Keratinocyte (primary cell): ENCODE measurements around the gene ANXA1. TPM values are rescaled to one million over a fixed set of nuclear protein-coding genes. Genes with fewer than 3 reads are reported as not detected.

Source experiments
- DNase-seq: peaks from one replicate; pipeline ENCODE4 v3.0.0-alpha.2; 2011; ENCODE audit warnings: low read depth, missing footprints, low spot score
- FAIRE-seq: peaks from 2 replicates; lab custom pipeline; 2011; peaks lifted over from hg19 to GRCh38; lab: Jason Lieb, UNC
- H2AFZ ChIP-seq: 2 replicates; pipeline ENCODE4 v1.6.0; 2012; ENCODE audit warnings: low read length, control low read depth, inconsistent platforms; ENCODE audit not compliant: control insufficient read depth
- H3K27ac ChIP-seq: 2 replicates; pipeline ENCODE4 v1.5.1; 2011; ENCODE audit warnings: low read length; ENCODE audit not compliant: control insufficient read depth, insufficient read depth
- H3K27me3 ChIP-seq: 3 replicates; pipeline ENCODE4 v1.6.0; 2011; ENCODE audit warnings: low read length; ENCODE audit not compliant: control insufficient read depth, insufficient read depth; ENCODE audit errors: extremely low read depth
- H3K36me3 ChIP-seq, 2 experiments: 2 replicates in 1 of 2; 3 replicates in 1 of 2; pipeline ENCODE4 v1.5.1; 2011; ENCODE audit warnings: low read length in 2 of 2, mild to moderate bottlenecking in 1 of 2; ENCODE audit not compliant: control insufficient read depth in 2 of 2, insufficient read depth in 2 of 2; ENCODE audit errors: extremely low read depth in 1 of 2
- H3K4me1 ChIP-seq: 3 replicates; pipeline ENCODE4 v1.5.1; 2011; ENCODE audit warnings: low read length; ENCODE audit not compliant: control insufficient read depth, insufficient read depth; ENCODE audit errors: extremely low read depth
- H3K4me2 ChIP-seq: 3 replicates; pipeline ENCODE4 v1.6.0; 2011; ENCODE audit warnings: low read depth, low read length; ENCODE audit not compliant: control insufficient read depth, insufficient read depth; ENCODE audit errors: extremely low read depth
- H3K4me3 ChIP-seq, 3 experiments: fragments of 200-600 bp in 1 of 3; sonication (generic) in 1 of 3; 2 replicates in 2 of 3; 3 replicates in 1 of 3; pipeline ENCODE4 v1.5.1; 2011 to 2016; ENCODE audit warnings: low read length in 3 of 3, mild to moderate bottlenecking in 3 of 3, control low read depth in 2 of 3, inconsistent platforms in 1 of 3, low read depth in 1 of 3, mixed read lengths in 1 of 3, mixed run types in 1 of 3, moderate library complexity in 1 of 3; ENCODE audit not compliant: control insufficient read depth in 2 of 3, insufficient read depth in 2 of 3; ENCODE audit errors: extremely low read depth in 1 of 3
- H3K79me2 ChIP-seq: 2 replicates; pipeline ENCODE4 v1.6.0; 2012; ENCODE audit warnings: low read length; ENCODE audit not compliant: control insufficient read depth, insufficient read depth
- H3K9ac ChIP-seq: 3 replicates; pipeline ENCODE4 v1.6.0; 2011; ENCODE audit warnings: low read length; ENCODE audit not compliant: control insufficient read depth, insufficient read depth; ENCODE audit errors: extremely low read depth
- H3K9me1 ChIP-seq: 3 replicates; pipeline ENCODE4 v1.6.0; 2011; ENCODE audit warnings: low read length; ENCODE audit not compliant: control insufficient read depth, insufficient read depth; ENCODE audit errors: extremely low read depth
- H3K9me3 ChIP-seq: 2 replicates; pipeline ENCODE4 v1.5.1; 2012; ENCODE audit warnings: low read depth, low read length; ENCODE audit not compliant: control insufficient read depth
- H4K20me1 ChIP-seq: 3 replicates; pipeline ENCODE4 v1.6.0; 2011; ENCODE audit warnings: low read length; ENCODE audit not compliant: control insufficient read depth, insufficient read depth; ENCODE audit errors: extremely low read depth
- CTCF ChIP-seq, 3 experiments: IDR thresholded peaks in 1 of 3; conservative IDR thresholded peaks in 1 of 3; optimal IDR thresholded peaks in 1 of 3; 2 replicates in 2 of 3; 3 replicates in 1 of 3; pipeline versions ENCODE3 to v1.5.1; 2011; ENCODE audit warnings: low read length in 3 of 3, mild to moderate bottlenecking in 3 of 3, moderate library complexity in 2 of 3, control low read depth in 1 of 3, inconsistent platforms in 1 of 3; ENCODE audit not compliant: insufficient read depth in 2 of 3; ENCODE audit errors: extremely low read depth in 1 of 3
- EZH2 ChIP-seq: IDR thresholded peaks from one replicate; pipeline ENCODE4 v1.6.1; 2012; ENCODE audit warnings: inconsistent platforms, mild to moderate bottlenecking, low read length, moderate library complexity
- dilution Hi-C: fragments of 300-500 bp; cut with MboI; formaldehyde crosslinking; loops from one replicate; pipeline ENCODE4 v1.7.0; 2020; ENCODE audit warnings: low sequenced_read_pairs; ENCODE audit not compliant: extremely low pct_ligation_motif_present
- polyA plus RNA-seq, 5 experiments: library from polyadenylated mRNA; depleted of rRNA in 3 of 5; stranded (reverse) in 3 of 5; stranded (forward) in 1 of 5; unstranded in 1 of 5; fragments of >200 nt; gene quantifications; 1 replicate in 1 of 5; 2 replicates in 3 of 5; 3 replicates in 1 of 5; pipeline versions ENCODE4 v1.2.1 to v1.2.3, GENCODE V29; 2011 to 2012; ENCODE audit warnings: missing spikeins in 2 of 5, low read depth in 1 of 5, low replicate concordance in 1 of 5

Gene ANXA1
- polyA plus RNA-seq, 1 donor (not counting 4 experiments of a cell fraction or from before 2014, with no cell fraction given), result 1,449 TPM

- H3K4me1 ChIP-seq, result no peaks in the 10 kb centered on the region
- H3K79me2 ChIP-seq, result no peaks in the 10 kb centered on the region
- H3K9ac ChIP-seq, result no peak overlapping the region
- dilution Hi-C loops, result no loop called here
- no peak for FAIRE-seq
- H4K20me1 ChIP-seq, result no peaks in the 10 kb centered on the region
- no peak for TF ChIP-seq EZH2
- no peak for TF ChIP-seq CTCF (optimal IDR thresholded peaks at IDR 0.05 in 1 of 3, IDR thresholded peaks at IDR 0.05 in 1 of 3, conservative IDR thresholded peaks at IDR 0.05 in 1 of 3; ENCODE audit: extremely low read depth in 1 of 3, insufficient read depth in 2 of 3, low read length in 3 of 3)
- no peak overlapping the region for H3K4me3 ChIP-seq
- no peaks in the 10 kb centered on the region for H3K9me1 ChIP-seq
- no peak overlapping the region for H3K27ac ChIP-seq
- no peaks in the 10 kb centered on the region for H3K9me3 ChIP-seq
- H2AFZ ChIP-seq, result no peak overlapping the region
- DNase-seq, result no peak
- H3K27me3 ChIP-seq, result no peaks in the 10 kb centered on the region
- no peak overlapping the region for H3K4me2 ChIP-seq
- H3K36me3 ChIP-seq, result no peaks in the 10 kb centered on the region
These were observed 51.3 kb downstream of the ANXA1 start for GRCh38 chr9:73202980-73203379.

GRCh38 chr9:73204936-73205335 is 53.3 kb downstream of the ANXA1 start:
- Histone ChIP-seq H2AFZ (no peak overlapping the region), H3K9me3 (no peaks in the 10 kb centered on the region), H3K79me2 (no peaks in the 10 kb centered on the region), H3K4me3 (no peak overlapping the region), H3K9ac (no peak overlapping the region), H4K20me1 (no peaks in the 10 kb centered on the region), H3K4me1 (no peaks in the 10 kb centered on the region), H3K9me1 (no peaks in the 10 kb centered on the region), H3K27ac (no peak overlapping the region), H3K36me3 (no peaks in the 10 kb centered on the region), H3K4me2 (no peak overlapping the region), H3K27me3 (no peaks in the 10 kb centered on the region)
- dilution Hi-C loops, result no loop called here
- DNase-seq (no peak), FAIRE-seq (no peak)
- no peak for TF ChIP-seq EZH2
- no peak for TF ChIP-seq CTCF (optimal IDR thresholded peaks at IDR 0.05 in 1 of 3, IDR thresholded peaks at IDR 0.05 in 1 of 3, conservative IDR thresholded peaks at IDR 0.05 in 1 of 3; ENCODE audit: extremely low read depth in 1 of 3, insufficient read depth in 2 of 3, low read length in 3 of 3)
